H54 (cell line): ENCODE data around the gene IRAK1.

ENCODE experiments used
- DNase-seq: peaks from one replicate; pipeline ENCODE4 v3.0.0; 2011; ENCODE audit warnings: low spot score, mixed read lengths; ENCODE audit not compliant: insufficient read length
- FAIRE-seq: peaks from 3 replicates; lab custom pipeline; 2011; peaks lifted over from hg19 to GRCh38; lab: Jason Lieb, UNC
- POLR2A ChIP-seq: IDR thresholded peaks from 2 replicates; pipeline ENCODE4 v1.6.1; 2011; ENCODE audit warnings: low read depth, mild to moderate bottlenecking, low read length

Gene IRAK1

DNA sequence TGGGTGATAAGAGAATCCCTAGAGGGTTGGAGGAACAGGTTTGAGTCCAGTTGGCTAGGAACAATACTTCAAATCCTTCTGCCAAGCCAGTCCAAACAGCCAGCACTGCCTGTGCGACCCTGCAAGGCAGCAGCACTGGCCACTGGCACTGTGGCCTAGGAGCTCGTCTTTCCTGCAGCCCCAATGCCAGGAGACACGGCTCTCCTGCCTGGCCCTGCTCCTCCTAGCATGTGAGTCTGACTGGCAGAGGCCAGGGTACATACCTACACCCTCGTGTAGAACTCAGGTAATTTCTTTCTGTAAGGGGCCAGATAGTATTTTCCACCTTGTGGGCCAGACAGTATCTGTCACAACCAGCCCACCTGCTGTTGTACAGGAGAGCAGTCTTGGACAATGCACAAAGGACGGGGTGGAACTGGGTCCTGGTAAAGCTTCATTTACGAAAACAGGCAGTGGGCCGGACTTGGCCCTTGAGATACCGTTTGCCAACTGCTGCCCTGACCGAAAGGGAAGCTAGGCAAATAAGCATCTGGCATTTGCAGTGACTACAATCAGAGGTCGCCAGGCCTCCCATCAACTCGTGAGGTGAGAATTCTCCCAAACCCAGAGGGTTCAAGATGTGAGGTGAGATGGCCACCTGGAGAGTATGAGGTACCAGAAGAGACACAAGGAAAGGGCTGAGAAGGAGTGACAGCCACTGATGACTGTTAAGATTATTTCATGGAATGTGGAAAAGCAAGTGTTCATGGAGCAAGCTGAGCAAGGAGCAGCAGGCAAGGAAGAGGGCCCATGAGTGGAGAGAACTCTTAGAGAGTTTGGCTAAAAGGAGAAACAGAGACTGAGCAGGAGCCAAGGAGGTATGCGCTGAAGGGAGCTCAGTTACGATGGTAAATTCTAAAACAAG is 29.8 kb upstream of the IRAK1 start:
- FAIRE-seq (no peak), DNase-seq (no peak)
- TF ChIP-seq POLR2A, result no peak

DNA sequence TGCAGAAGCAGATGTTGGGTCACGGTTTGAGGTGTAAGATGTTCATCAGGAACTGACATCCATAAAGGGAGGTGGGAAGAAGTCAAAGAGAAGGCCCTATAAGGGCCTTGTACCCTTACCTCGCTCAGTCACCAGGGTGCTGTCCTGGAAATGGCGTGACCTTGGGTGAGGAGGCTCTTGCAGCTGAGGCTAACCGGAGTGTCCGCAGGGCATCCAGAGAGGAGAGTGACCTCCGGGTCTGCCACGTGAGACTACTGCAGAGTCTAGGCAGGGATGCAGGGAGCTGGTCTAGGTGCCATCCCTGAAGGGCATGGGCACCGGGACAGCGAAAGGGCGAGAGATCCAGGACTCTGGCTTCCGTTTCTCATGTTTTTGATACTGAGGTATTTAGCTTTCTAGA is 28.7 kb upstream of the IRAK1 start:
- TF ChIP-seq POLR2A, result no peak
- FAIRE-seq, result no peak

DNA sequence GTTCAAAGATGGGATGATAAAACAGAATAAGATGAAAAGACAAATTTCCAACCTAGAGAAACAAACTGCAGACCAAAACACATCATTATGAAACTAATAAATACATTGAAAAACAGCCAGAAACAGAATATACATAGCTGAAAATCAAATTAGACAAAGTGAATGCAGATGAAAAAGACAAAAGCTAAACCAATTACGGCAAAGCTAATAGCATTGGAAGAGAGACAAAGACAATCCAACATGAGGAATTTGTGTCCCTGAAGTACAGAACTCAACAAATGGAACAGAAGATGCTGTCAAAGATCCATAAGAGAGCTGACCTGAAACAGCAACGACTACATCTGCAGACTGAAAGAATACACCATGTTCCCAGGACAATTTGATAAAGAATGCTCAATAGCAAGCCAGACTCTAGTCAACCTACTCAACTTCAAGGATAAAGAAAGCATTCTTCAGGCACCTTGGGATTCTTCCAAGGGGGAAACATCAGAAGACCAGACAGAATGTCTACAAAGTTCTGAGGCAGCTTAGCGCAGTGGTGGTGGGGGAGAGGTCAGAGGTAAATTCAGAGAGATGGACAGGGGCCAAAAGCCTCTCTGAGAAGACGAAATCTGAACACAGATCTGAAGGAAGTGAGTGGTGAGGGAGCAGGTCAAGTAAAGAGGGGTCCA is 27.4 kb upstream of the IRAK1 start:
- no peak for FAIRE-seq
- no peak for DNase-seq
- TF ChIP-seq POLR2A, result no peak

More for the DNA sequence above, 28.7 kb upstream of the IRAK1 start:
- no peak for DNase-seq

DNA sequence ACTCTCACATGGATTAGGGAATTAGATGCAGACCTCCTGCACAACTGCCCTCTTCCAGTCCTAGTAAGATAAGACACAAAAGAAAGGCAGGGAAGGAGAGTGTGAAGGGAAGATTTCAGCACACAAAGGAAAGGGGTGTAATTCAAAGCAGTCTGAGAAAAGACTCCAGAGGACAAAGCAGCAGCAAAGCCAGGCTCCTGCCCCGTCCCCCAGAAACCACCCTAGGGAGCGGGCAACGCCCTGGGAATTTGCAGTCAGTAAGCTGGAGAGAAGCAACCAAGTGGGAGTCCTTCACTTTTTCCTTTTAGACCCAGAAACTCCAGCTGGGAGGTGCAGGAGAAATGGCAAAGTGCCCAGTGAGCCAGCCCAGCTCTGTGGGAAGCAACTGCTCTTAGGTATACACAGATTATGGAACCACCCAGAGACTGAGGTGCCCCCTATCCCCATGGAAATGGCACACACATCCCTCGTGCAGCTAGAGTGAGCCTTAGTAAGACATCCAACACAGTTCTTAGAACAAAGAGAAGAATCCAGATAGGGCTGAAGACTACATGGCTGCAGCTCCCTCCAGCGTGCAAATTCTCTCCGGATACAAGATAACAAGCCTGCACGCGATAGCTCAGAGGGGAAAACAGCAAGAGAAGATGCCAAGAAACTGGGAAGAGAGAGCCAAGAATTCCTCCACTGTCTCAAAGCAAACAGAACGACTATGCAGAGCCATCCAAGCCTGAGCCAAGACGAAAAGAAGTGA is 26.5 kb upstream of the IRAK1 start:
- FAIRE-seq, result no peak
- DNase-seq, result no peak
- TF ChIP-seq POLR2A, result no peak

DNA sequence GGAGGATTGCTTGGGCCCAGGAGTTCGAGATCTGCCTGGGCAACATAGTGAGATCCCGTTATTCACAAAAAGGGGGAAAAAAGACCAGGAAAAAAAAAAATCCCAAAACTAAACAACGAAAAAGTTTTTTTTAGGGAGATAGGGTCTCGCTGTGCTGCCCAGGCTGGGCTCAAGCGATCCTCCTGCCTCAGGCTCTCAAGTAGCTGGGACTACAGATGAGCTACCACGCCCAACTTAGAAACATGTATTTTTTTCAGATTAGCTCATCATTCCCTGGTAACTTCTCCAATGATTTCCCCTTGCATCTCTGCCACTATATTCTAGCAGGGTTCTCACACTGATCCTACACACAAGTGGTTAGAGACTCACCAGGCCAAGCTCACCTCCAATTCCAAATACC is 24.4 kb upstream of the IRAK1 start:
- no peak for FAIRE-seq
- DNase-seq, result no peak
- no peak for TF ChIP-seq POLR2A

DNA sequence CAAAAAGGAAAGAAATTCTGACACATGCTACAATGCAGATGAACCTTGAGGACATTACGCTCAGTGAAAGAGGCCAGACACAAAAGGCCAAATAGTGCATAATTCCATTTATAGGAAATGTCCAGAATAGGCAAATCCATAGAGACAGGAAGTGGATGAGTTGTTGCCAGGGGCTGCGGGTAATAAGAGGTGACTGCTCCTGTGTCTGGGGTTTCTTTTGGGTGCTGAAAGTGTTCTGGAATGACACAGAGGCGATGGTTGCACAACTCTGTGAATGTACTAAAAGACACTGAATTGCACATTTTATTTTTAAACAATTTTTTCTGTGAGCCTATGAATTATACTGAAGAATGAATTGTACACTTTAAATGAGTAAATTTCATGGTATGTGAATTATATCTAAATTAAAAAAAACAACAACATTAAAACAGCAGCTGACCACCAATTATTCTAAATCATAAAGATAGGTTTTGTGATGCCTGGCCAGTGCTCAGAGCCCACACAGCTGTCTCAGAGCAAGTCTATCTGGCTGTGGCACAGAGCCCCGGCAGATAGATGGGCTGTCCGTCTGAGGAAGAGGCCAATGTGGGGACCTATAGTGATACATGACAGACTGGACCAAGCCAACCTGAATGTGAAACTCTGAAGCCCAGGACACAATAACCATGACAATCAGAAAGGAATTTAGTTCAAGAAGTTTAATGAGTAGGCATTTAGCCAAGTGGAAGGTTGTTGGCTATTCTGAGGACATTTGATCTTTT is 23.5 kb upstream of the IRAK1 start:
- no peak for TF ChIP-seq POLR2A
- FAIRE-seq (no peak), DNase-seq (no peak)

DNA sequence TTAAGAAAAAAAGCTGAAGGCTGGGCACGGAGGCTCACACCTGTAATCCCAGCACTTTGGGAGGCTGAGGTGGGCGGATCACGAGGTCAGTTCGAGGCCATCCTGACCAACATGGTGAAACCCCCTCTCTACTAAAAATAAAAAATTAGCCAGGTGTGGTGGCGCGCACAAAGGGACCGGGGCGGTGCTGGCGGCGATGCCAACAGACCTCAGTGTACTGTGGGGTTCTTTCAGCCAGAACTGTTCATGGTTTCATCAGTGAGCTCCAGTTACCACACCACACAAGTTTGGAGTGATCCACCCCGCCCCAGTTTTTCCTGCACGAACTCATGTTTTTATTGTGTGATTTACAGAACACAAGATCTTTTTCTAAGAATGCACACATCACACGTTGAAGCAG is 21.2 kb upstream of the IRAK1 start:
- DNase-seq, result no peak
- no peak for FAIRE-seq
- TF ChIP-seq POLR2A, result no peak

DNA sequence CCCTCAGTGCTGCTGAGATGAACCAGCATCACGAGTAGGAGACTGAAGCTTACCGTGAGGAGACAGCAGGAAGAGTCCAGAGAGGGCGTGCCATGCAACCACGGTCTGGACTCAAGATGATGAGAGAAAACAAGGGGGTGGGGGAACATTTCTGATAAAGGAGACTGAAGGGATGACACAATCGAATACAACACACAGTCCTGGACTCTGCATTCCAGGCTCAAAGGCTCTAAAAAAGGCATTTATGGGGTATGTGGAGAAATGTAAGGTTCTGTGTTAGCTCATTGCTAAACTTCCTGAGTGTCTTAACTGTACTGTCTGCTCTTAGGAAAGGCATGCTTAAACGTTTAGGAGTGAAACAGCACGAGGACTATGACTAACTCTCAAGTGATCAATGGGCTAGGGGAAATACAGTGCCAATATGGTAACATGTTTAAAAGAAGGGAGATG is 20.6 kb upstream of the IRAK1 start:
- FAIRE-seq (no peak), DNase-seq (no peak)
- TF ChIP-seq POLR2A, result no peak

DNA sequence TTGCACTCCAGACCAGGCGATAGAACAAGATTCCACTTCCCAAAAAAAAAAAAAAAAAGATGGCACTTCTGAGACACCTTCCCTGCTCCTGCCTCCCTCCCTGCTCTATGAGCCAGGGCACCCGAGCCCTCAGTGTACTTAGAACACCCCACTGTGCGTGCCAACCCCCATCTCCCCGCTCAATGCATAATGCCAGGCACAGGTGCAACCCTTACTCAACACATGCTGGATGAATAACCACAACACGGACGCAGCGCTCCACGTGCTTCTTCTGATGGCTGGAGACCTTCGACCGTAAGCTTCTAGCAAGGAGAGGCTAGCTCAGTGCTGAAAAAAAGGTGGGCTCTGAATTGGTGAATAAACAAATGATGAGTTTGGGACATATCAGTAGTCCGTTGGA is 19.9 kb upstream of the IRAK1 start:
- DNase-seq (no peak), FAIRE-seq (no peak)
- no peak for TF ChIP-seq POLR2A

DNA sequence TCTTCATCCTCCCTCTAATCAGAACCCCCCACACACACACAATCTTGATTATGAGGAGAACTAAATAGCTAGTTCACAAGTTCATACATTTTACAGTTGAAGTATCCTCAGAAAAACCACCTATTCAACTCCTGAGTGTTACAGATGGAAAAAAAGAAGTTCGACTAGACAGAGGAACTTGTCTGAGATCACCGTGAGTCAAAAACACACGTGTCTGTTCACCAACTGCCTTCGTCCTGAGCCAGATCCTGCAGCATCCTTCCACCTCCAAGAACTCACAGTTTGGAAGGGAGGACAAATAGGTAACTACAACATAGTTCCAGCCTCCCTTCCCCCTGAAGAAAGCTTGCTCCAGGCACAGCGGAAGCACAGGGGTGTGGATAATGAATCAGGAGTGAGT is 19.0 kb upstream of the IRAK1 start:
- no peak for DNase-seq
- FAIRE-seq, result no peak
- no peak for TF ChIP-seq POLR2A

DNA sequence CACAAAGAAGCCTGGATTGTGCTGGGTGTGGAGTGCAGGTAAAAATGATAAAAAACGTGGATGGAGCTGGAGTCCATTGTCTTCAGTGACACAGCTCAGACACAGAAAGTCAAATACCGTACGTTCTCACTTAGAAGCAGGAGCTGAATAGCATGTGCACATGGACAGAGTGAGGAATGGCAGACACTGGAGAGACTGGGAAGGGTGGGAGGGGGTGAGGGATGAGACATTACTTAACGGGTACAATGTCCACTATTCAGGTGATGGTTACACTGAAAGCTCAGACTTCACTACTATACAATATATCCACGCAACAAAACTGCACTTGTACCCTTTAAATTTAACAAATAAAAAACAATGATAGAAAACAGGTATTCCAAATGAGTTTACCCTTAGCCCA is 18.1 kb upstream of the IRAK1 start:
- FAIRE-seq (no peak), DNase-seq (no peak)
- TF ChIP-seq POLR2A, result no peak

DNA sequence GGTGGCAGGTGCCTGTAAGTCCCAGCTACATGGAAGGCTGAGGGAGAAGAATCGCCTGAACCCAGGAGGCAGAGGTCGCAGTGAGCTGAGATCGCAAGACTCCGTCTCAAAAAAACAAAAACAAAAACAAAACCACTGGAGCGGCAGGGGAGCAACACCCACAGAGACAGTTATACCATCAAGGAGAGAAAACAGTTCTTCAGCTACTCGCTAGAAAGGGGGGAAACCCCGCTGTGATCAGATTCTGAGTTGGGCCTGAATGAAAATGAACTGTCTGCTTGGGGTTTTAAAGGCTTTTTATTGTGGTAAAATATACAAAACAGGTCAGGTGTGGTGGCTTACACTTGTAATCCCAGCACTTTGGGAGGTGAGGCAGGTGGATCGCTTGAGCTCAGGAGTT is 16.8 kb upstream of the IRAK1 start:
- no peak for DNase-seq
- FAIRE-seq, result no peak
- TF ChIP-seq POLR2A, result no peak

DNA sequence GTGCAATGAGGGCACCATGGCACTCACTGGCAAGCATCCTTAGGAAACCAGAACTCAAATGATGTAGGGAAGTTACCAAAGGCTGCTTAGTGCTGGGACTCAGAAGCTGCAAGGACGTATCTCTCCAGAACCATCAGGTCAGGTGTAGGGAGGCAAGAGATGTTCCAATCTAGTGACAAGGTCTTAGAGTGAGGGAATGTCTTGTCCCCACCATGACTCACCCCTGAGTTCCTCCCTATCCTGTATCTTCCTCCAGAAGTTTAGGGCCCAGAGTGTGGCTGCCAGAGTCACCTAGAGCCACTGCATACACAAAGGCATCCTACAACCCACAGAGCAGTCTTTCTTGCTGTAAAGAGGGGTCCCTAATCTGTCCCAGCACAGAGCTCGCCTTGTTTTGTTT is 14.1 kb upstream of the IRAK1 start:
- FAIRE-seq, result no peak
- no peak for DNase-seq
- no peak for TF ChIP-seq POLR2A
